GM13977 (cell line): ENCODE data around the gene SLC9A9.

ENCODE experiments used
- DNase-seq: peaks from one replicate; pipeline ENCODE4 v3.0.0; 2012; ENCODE audit warnings: low spot score
- CTCF ChIP-seq: IDR thresholded peaks from 2 replicates; pipeline ENCODE4 v1.5.1; 2012; ENCODE audit warnings: mild to moderate bottlenecking, control low read depth; ENCODE audit not compliant: insufficient read depth; ENCODE audit errors: extremely low read depth, missing control alignments
- in situ Hi-C: fragments of 300-500 bp; cut with MboI; formaldehyde crosslinking; loops from one replicate; pipeline ENCODE4 v1.12.0; 2022; ENCODE audit warnings: low sequenced_read_pairs, low pct_unique_long_range_greater_than_20kb, mixed read lengths, inconsistent platforms; ENCODE audit not compliant: unreplicated experiment

The SLC9A9 gene

GRCh38 chr3:143334231-143334630 lies 514.0 kb downstream of the SLC9A9 start:
- in situ Hi-C loops, result no loop called here
- no peak for TF ChIP-seq CTCF
- no peak for DNase-seq

GRCh38 chr3:143333367-143333766 lies 514.9 kb downstream of the SLC9A9 start:
- no peak for DNase-seq
- no peak for TF ChIP-seq CTCF
- in situ Hi-C loops, result no loop called here

- DNase-seq, result no peak
- TF ChIP-seq CTCF, result no peak
- in situ Hi-C loops, result no loop called here
These were observed 516.2 kb downstream of the SLC9A9 start for GRCh38 chr3:143332026-143332425.

GRCh38 chr3:143331350-143331749 lies 516.9 kb downstream of the SLC9A9 start:
- TF ChIP-seq CTCF, result no peak
- in situ Hi-C loops, result no loop called here
- no peak for DNase-seq

- in situ Hi-C loops, result no loop called here
- TF ChIP-seq CTCF, result no peak
- DNase-seq, result no peak
These were observed 517.9 kb downstream of the SLC9A9 start for GRCh38 chr3:143330296-143330868.

GRCh38 chr3:143329567-143330211 lies 518.6 kb downstream of the SLC9A9 start:
- in situ Hi-C loops, result no loop called here
- DNase-seq, result no peak
- no peak for TF ChIP-seq CTCF
